ENCODE data around the gene EEF1AKMT4.

DNA sequence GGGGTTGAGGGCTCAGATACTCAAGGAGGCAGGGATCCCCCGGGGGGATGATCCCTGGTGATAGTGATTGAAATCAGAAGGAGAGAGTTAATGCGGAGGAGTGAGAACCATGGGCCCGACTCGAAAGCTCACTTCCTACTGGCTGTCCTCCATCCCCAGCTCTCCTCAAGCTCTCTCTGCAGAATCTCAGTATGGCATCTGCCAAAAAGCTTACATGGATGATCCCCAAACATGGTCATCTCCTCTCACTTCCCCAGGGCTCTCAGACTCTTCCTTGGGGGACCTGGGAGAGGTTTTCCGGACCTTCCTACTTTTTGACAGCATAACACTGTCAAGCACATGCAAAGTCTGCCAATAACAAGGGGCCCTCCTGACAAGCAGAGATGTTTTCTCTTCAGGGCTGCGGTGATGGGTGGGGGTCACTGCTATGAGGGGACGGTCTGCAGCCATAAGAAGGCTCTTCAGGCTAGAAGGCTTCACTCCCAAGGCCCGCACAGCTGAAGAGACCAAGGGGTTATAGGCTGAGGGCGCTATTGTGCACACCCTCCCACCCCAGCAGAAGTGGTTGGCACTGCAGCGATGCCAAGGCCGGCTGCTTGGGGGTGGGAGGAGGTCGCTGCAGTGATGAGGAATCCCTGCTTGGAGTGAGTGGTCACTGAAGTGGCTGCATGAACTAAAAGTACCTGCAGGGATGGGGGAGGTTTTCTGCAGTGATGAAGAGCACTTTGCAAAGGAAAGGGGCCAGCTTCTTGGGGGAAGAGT is 20.9 kb upstream of the EEF1AKMT4 start:
- TF ChIP-seq POLR2AphosphoS5 (IDR thresholded peaks at IDR 0.05): no peak
- TF ChIP-seq EP300 (IDR thresholded peaks at IDR 0.05): no peak
- TF ChIP-seq, protein P1, sequence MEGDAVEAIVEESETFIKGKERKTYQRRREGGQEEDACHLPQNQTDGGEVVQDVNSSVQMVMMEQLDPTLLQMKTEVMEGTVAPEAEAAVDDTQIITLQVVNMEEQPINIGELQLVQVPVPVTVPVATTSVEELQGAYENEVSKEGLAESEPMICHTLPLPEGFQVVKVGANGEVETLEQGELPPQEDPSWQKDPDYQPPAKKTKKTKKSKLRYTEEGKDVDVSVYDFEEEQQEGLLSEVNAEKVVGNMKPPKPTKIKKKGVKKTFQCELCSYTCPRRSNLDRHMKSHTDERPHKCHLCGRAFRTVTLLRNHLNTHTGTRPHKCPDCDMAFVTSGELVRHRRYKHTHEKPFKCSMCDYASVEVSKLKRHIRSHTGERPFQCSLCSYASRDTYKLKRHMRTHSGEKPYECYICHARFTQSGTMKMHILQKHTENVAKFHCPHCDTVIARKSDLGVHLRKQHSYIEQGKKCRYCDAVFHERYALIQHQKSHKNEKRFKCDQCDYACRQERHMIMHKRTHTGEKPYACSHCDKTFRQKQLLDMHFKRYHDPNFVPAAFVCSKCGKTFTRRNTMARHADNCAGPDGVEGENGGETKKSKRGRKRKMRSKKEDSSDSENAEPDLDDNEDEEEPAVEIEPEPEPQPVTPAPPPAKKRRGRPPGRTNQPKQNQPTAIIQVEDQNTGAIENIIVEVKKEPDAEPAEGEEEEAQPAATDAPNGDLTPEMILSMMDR (IDR thresholded peaks at IDR 0.05): no peak
